OCI-LY1 (cell line): ENCODE measurements around the gene NELFE.
"Not testable (repeated sequence)": the region's sequence is repeated elsewhere in the genome, so short reads cannot be mapped to it uniquely, and the experiment has no call there.

ENCODE experiments used
- H2AFZ ChIP-seq: fragments of 200-600 bp; sonication (generic), shearing (Covaris generic); 2 replicates; pipeline ENCODE4 v1.6.0; 2014; ENCODE audit warnings: antibody characterized with exemption, mild to moderate bottlenecking, low read length
- H3F3A ChIP-seq: fragments of 200-600 bp; sonication (generic), shearing (Covaris generic); 2 replicates; pipeline ENCODE4 v1.6.0; 2014; ENCODE audit warnings: mild to moderate bottlenecking, antibody characterized with exemption, low read length, moderate library complexity; ENCODE audit not compliant: insufficient read depth
- H3K27ac ChIP-seq: fragments of 200-600 bp; sonication (generic); 2 replicates; pipeline ENCODE4 v1.5.1; 2014; ENCODE audit warnings: low read length, mixed run types, mild to moderate bottlenecking, low read depth; ENCODE audit not compliant: poor library complexity, severe bottlenecking
- H3K27me3 ChIP-seq: fragments of 200-600 bp; sonication (generic); 2 replicates; pipeline ENCODE4 v1.6.0; 2014; ENCODE audit warnings: antibody characterized with exemption, mild to moderate bottlenecking, low read length, moderate library complexity; ENCODE audit not compliant: insufficient read depth
- H3K36me3 ChIP-seq: fragments of 200-600 bp; sonication (generic); 2 replicates; pipeline ENCODE4 v1.6.1; 2014; ENCODE audit warnings: mild to moderate bottlenecking, antibody characterized with exemption, low read length, moderate library complexity, mixed read lengths; ENCODE audit not compliant: insufficient read depth
- H3K4me1 ChIP-seq: fragments of 200-600 bp; sonication (generic); 2 replicates; pipeline ENCODE4 v1.5.1; 2014; ENCODE audit warnings: mild to moderate bottlenecking, low read length, moderate library complexity; ENCODE audit not compliant: insufficient read depth, severe bottlenecking
- H3K4me2 ChIP-seq: fragments of 200-600 bp; sonication (generic), shearing (Covaris generic); 2 replicates; pipeline ENCODE4 v1.6.1; 2014; ENCODE audit warnings: low read length
- H3K4me3 ChIP-seq: fragments of 200-600 bp; sonication (generic); 2 replicates; pipeline ENCODE4 v1.5.1; 2014; ENCODE audit warnings: low read length, low read depth, mild to moderate bottlenecking, mixed read lengths; ENCODE audit not compliant: poor library complexity, severe bottlenecking
- H3K79me2 ChIP-seq: fragments of 200-600 bp; shearing (Covaris generic); 2 replicates; pipeline ENCODE4 v1.6.1; 2016; ENCODE audit warnings: mixed run types, low read length, mixed read lengths; ENCODE audit not compliant: insufficient read depth
- H3K9ac ChIP-seq: fragments of 200-600 bp; sonication (generic), shearing (Covaris generic); 2 replicates; pipeline ENCODE4 v1.6.1; 2014; ENCODE audit warnings: mild to moderate bottlenecking, low read length, mixed read lengths
- H3K9me2 ChIP-seq: fragments of 200-600 bp; sonication (generic), shearing (Covaris generic); 2 replicates; pipeline ENCODE4 v1.6.1; 2014; ENCODE audit warnings: low read depth, mild to moderate bottlenecking, low read length, mixed read lengths
- H3K9me3 ChIP-seq: fragments of 200-600 bp; shearing (Covaris generic); 2 replicates; pipeline ENCODE4 v1.6.1; 2014; ENCODE audit warnings: low read length, mixed read lengths
- H4K20me1 ChIP-seq: fragments of 200-600 bp; sonication (generic), shearing (Covaris generic); 2 replicates; pipeline ENCODE4 v1.6.0; 2016; ENCODE audit warnings: mild to moderate bottlenecking, low read length; ENCODE audit not compliant: insufficient read depth
- EZH2 ChIP-seq: fragments of 200-600 bp; sonication (generic), shearing (Covaris generic); IDR thresholded peaks from 2 replicates; pipeline ENCODE4 v1.8.0; 2017; ENCODE audit warnings: borderline replicate concordance, mixed run types, mild to moderate bottlenecking, antibody characterized with exemption, low read length, moderate library complexity, mixed read lengths
- TF ChIP-seq, protein P1 (sequence below): fragments of 200-600 bp; sonication (generic), shearing (Covaris generic); IDR thresholded peaks from 2 replicates; pipeline ENCODE4 v1.5.1; 2017; ENCODE audit warnings: mild to moderate bottlenecking, antibody characterized with exemption, low read length, moderate library complexity, mixed read lengths

The NELFE gene

DNA sequence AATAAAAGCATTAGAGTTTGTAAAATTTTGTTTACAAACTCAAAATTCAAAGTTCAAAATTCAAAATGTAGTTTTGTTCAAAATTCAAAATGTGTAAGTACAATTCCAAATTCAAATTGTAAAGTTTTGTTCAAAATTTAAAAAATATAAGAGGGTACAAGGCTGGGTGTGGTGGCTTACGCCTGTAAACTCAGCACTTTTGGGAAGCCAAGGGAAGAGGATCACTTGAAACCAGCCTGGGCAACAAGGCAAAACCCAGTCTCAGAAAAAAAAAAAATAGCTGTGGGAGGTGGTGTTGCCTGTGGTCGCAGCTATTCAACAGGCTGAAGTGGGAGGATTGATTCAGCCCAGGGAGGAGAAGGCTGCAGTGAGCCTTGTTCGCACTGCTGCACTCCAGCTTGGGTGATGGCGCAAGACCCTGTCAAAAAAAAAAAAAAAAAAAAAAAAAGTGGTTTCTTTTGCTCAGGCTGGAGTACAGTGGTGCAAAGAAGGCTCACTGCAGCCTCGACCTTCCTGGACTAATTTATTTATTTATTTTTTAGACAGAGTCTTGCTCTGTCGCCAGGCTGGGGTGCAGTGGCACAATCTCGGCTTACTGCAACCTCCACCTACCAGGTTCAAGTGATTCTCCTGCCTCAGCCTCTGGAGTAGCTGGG, 51.5 kb downstream of the NELFE start:
- Histone ChIP-seq H3F3A (no peaks in the 10 kb centered on the region), H3K4me3 (no peak overlapping the region), H3K36me3 (no peaks in the 10 kb centered on the region), H4K20me1 (no peaks in the 10 kb centered on the region), H3K9me3 (no peaks in the 10 kb centered on the region), H3K27ac (no peak overlapping the region), H2AFZ (no peak overlapping the region), H3K9me2 (no peaks in the 10 kb centered on the region), H3K79me2 (no peaks in the 10 kb centered on the region), H3K4me1 (peaks cover 4% of the 10 kb centered on the region), H3K4me2 (no peak overlapping the region), H3K27me3 (no peaks in the 10 kb centered on the region), H3K9ac (no peak overlapping the region)
- TF ChIP-seq EZH2, result no peak
- TF ChIP-seq, protein P1, sequence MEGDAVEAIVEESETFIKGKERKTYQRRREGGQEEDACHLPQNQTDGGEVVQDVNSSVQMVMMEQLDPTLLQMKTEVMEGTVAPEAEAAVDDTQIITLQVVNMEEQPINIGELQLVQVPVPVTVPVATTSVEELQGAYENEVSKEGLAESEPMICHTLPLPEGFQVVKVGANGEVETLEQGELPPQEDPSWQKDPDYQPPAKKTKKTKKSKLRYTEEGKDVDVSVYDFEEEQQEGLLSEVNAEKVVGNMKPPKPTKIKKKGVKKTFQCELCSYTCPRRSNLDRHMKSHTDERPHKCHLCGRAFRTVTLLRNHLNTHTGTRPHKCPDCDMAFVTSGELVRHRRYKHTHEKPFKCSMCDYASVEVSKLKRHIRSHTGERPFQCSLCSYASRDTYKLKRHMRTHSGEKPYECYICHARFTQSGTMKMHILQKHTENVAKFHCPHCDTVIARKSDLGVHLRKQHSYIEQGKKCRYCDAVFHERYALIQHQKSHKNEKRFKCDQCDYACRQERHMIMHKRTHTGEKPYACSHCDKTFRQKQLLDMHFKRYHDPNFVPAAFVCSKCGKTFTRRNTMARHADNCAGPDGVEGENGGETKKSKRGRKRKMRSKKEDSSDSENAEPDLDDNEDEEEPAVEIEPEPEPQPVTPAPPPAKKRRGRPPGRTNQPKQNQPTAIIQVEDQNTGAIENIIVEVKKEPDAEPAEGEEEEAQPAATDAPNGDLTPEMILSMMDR, result no peak

DNA sequence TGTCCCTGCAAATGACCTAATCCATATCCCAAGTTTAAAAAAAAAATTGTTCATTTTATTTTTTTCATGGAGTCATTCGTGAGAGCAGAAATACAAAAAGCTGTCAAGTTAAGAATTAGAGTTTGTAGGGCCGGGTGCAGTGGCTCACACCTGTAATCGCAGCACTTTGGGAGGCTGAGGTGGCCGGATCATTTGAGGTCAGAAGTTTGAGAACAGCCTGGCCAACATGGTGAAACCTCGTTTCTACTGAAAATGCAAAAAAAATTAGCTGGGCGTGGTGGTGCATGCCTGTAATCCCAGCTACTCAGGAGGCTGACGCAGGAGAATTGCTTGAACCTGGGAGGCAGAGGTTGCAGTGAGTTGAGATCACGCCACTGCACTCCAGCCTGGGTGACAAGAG, 52.0 kb downstream of the NELFE start:
- H3F3A ChIP-seq, H3K4me1 ChIP-seq, H3K9me3 ChIP-seq, H3K4me3 ChIP-seq, H2AFZ ChIP-seq, H3K36me3 ChIP-seq, H3K27ac ChIP-seq, H3K9ac ChIP-seq, H3K79me2 ChIP-seq, H3K4me2 ChIP-seq, H3K27me3 ChIP-seq, H3K9me2 ChIP-seq, H4K20me1 ChIP-seq: not testable (repeated sequence)

DNA sequence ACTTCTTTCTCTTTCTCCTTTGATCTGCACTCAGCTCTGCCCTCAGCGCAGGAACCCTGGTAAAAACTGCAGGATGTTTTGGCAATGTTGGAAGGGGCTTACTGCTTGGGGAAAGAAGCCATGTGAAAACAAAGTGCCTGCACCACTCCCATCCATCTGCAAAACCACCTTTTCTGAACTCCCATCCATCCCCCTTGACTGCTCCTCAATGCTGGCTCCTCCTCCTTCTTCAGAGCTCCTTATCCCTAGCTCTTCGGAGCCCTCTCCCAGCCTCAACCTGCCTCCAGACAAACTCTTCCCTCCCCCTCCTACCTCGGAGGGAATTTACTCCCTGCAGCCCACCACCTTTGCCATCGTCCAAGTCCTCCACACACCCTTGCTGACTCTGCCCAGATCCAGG, 52.6 kb downstream of the NELFE start:
- H3K9ac ChIP-seq, result no peak overlapping the region

DNA sequence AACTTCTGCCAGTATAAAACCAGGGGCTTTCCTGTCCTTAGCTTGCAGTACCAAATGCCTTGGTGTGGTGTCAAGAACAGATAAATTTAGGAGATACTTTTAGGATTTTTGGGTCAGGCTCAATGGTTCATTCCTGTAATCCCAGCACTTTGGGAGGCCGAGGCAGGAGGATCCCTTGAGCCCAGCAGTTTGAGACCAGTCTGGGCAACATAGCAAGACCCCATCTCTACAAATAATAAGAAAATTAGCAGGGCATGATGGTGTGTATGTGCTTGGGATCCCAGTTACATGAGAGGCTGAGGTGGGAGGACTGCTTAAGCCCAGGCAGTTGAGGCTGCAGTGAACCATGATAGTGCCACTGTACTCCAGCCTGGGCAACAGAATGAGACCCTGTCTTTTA, 53.7 kb downstream of the NELFE start:
- no peak for TF ChIP-seq EZH2
- TF ChIP-seq, protein P1, result no peak
- H3K9me2 ChIP-seq, result no peaks in the 10 kb centered on the region
- H3K9me3 ChIP-seq, result no peaks in the 10 kb centered on the region
- no peaks in the 10 kb centered on the region for H3K27me3 ChIP-seq
- no peak overlapping the region for H3K27ac ChIP-seq
- H3K4me3 ChIP-seq, result no peak overlapping the region
- H3F3A ChIP-seq, result no peaks in the 10 kb centered on the region
- no peaks in the 10 kb centered on the region for H4K20me1 ChIP-seq
- H3K9ac ChIP-seq, result no peak overlapping the region
- no peaks in the 10 kb centered on the region for H3K79me2 ChIP-seq
- no peak overlapping the region for H2AFZ ChIP-seq
- no peaks in the 10 kb centered on the region for H3K36me3 ChIP-seq
- peaks cover 17% of the 10 kb centered on the region for H3K4me1 ChIP-seq
- no peak overlapping the region for H3K4me2 ChIP-seq

More for the DNA sequence above, 52.6 kb downstream of the NELFE start:
- H3K27ac ChIP-seq, result no peak overlapping the region
- no peak overlapping the region for H3K4me2 ChIP-seq
- H4K20me1 ChIP-seq, result no peaks in the 10 kb centered on the region
- H3K4me1 ChIP-seq, result peaks cover 9% of the 10 kb centered on the region
- H3K4me3 ChIP-seq, result no peak overlapping the region
- H2AFZ ChIP-seq, result no peak overlapping the region
- H3K36me3 ChIP-seq, result no peaks in the 10 kb centered on the region
- H3K9me2 ChIP-seq, result no peaks in the 10 kb centered on the region
- no peaks in the 10 kb centered on the region for H3F3A ChIP-seq
- H3K27me3 ChIP-seq, result no peaks in the 10 kb centered on the region
- H3K79me2 ChIP-seq, result no peaks in the 10 kb centered on the region
- TF ChIP-seq, protein P1, result no peak
- no peak for TF ChIP-seq EZH2
- H3K9me3 ChIP-seq, result no peaks in the 10 kb centered on the region
